ENCODE data around the gene INCA1.

GRCh38 chr17:4948931-4949320 lies 48.4 kb downstream of the INCA1 start:
- TF ChIP-seq CTCF (IDR thresholded peaks at IDR 0.05; ENCODE audit: borderline replicate concordance, extremely low read depth, low read length, poor library complexity, severe bottlenecking) (no peak), EZH2 (IDR thresholded peaks at IDR 0.05; ENCODE audit: borderline replicate concordance, low read depth, low read length, severe bottlenecking) (no peak)

Data from DND-41 (cell line).